ENCODE measurements around the gene CACNA1A.
"Not testable (repeated sequence)": the region's sequence is repeated elsewhere in the genome, so short reads cannot be mapped to it uniquely, and the experiment has no call there.

The CACNA1A gene

DNA sequence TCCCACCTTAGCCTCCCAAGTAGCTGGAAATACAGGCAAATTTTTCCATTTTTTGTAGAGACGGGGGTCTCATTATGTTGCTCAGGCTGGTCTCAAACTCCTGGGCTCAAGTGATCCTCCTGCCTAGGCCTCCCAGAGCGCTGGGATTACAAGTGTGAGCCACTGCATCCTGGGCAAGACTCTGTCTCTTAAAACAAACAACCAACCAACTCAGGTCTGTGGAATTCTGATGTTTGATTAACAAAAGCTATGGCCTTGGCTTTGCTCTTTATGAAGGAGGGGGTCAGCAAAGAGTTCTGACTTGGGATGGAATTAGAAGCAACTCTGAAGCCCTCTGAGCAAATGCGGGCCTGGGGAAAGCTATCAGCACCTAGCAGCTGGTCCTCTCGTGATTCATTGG is 238.4 kb downstream of the CACNA1A start:
- no peak for DNase-seq

GRCh38 chr19:13267131-13267530 is 239.1 kb downstream of the CACNA1A start:
- no peak for DNase-seq

DNA sequence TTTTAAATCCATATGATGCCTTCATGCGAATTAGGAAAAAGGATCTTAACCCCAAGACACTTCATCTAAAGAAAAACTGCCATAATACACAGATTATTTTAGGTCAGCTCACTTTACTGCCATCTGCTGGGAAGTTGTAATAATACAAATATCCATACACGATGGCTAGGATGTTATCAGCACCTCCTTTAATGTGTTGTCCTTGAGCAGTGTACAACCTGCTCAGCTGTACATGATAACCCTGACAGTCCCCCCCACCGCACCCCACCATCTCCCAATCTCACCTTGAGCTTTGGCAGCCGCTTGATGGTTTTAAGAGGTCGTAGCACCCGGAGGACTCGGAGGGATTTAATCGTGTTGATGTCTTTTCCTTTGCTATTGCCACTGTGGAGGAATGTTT is 243.8 kb downstream of the CACNA1A start:
- no peak for DNase-seq

DNA sequence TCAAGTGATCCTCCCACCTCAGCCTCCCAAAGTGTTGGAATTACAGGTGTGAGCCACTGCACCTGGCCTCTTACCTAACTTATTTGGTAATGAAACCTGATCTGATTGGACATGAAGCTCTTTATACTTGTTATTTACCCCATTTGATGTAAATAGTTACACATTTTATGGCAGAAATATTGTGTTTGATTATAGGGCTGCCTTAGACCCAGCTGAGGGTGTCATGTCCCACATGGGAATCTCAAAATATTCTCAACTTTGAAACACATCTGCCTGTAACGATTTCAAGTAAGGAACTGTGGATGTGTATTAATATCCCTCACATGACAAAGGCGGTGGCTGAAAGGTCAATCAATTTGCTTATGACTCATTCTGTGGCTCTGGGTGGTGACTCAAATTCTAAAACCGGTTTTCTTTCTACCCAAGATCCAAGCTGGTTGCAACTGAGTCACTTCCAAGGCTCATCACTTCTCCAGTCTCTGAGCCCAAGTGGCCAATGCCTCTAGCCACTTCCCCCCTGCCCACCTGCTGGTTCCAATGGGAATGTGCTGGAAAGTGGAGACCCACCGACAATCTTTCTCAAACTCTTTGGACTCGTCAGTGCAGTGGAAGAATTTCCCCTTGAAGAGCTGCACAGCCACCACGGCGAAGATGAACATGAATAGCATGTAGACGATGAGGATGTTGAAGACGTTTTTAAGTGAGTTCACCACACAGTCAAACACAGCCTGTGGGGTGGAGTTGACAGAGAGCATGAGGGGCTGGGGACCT is 245.2 kb downstream of the CACNA1A start:
- DNase-seq: no peak

- no peak for DNase-seq
These were observed 249.4 kb downstream of the CACNA1A start for GRCh38 chr19:13256918-13257317.

DNA sequence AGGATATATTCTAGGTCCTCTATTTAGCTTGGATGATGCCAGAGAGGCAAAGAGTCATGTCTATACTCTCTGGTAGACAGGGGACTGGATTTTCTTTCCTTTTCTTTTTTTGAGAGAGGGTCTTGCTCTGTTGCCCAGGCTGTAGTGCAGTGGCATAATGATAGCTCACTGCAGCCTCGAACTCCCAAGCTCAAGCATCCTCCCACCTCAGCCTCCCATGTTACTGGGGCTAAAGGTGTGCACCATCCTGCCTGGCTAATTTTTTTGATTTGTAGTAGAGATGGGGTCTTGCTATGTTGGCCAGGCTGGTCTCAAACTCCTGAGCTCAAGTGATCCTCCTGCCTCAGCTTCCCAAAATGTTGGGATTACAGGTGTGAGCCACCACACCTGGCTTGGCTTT is 249.9 kb downstream of the CACNA1A start:
- not testable (repeated sequence) for DNase-seq

DNA sequence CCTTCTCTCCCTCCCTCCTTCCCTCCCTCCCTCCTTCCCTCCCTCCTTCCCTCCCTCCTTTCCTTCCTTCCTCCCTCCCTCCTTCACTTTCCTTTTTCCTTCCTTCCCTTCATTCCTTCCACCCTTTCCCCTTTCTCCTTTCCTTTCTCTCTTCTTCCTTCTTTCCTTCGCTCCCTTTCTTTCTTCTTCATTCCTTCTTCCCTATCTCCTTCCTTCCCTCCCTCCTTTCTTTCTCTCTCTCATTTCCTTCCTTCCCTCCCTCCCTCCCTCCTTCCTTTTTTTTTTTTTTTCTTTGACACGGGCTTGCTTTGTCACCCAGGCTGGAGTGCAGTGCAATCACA is 250.6 kb downstream of the CACNA1A start:
- no peak for DNase-seq

DNA sequence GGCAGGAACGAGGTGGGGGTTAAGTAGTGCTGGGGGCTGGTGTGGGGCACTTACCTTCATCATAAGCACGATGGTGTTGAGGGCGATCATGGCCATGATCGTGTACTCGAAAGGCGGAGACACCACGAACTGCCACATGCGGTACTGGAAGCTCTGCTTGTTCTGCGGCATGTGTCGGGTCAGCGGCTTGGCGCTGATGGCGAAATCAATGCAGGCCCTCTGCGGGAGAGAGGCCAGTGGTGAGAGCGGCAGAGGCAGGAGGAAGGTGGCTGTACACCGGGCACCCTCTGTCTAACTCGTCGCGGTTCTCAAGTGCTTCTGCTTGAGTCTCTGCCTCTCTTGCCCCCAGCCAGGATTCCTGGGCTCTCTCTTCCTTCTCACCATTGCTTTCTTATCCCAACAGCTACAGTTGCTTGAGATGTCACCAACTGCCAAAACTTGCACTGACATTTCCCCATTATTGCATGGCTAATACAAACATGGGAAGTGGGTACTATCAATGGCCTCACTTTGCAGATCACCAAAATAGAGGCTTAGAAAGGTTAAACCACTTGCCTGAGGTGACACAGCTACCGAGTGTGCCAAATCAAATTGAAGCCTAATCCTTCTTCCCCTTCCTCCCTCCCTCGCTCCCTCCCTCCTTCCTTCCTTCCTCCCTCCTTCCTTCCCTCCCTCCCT is 251.1 kb downstream of the CACNA1A start:
- no peak for DNase-seq

DNA sequence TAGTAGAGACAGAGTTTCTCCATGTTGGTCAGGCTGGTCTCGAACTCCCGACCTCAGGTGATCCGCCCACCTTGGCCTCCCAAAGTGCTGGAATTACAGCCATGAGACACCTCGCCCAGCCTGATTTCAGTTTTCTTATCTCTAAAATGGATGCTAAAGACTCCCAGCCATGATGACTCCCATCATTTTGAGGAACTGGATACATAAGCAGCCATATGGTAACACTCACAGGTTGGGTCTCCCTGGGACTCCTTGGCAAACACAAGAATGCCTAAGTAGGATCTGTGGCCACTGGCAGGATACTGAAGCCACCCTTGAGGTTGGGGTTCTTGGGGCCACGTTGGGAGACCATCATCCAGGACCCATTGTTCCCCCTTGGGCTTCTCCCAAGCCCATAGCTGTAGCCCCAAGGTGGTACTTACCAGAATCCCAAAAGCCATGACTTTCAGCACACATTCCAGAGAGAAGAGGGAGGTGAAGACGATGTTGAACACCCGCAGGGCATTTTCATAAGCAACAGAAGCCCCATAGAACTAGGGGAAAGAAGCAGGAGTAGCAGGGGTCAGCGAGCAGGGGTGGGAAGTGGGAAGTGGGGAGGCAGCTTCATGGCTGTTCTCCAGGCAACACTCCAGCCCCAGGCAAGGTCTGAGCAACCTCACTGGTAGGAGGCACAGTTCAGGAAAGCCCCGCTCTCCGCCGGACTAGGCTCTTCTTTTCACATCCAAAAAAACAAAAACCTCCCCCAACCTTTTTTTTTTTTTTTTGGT is 253.5 kb downstream of the CACNA1A start:
- no peak for DNase-seq

DNA sequence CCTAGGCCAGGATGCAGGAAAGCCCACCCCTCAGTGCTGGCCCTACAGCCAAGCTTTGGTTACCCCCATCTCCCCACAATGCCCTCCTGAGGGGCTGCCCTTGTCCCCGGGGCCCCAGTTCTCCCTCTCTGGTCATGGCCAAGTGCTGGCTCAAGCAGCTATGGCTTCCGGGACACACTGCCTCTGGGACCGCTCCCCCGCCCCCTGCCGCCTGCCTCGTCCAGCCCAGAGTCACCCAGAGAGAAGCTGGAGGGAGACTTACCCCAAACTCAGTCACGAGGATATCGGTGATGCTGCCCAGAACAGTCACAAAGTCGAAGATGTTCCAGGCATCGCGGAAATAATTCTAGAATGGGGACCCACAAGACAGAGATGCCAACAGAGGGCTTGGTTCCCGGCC is 261.4 kb downstream of the CACNA1A start:
- DNase-seq: no peak

DNA sequence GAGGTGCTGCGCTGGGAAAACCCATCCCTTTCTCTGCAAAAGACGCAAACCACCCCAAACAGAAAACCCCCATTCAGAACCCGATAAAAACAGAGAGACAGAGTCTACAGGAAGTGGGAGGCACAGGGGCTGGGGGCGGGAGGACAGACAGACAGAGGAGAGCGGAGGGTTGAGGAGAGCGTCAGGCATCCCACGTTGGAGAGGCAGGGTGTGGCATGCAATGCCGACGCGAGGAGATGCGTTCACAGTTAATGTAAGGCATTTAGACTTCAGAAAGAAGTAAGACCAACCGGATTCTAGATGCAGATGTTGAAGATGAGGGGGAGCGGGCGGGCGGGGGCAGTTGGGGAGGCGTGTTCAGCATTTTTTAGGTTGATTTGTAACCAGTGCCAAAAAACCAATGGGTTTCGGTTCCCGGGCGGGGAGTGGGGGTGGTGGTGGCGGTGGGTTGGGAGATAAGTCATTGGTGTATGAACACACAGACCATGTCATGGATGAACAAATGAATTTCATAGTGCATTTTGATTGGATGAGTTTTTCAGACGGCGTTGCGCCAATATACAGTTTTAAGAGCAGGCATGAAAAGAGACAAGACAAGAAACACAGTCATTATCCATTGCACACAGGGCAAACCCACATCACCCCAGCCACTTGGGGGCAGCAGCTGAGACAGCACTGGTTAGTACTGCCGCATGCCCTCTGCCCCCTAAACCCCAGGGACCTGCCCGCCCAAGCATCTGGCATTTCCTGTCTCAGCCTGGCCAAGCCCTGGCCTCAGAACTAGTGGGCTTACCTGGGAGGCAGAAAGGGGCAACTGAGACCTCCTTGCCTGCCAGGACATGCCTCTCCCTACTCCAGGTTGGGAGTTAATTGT is 264.8 kb downstream of the CACNA1A start:
- DNase-seq: no peak

DNA sequence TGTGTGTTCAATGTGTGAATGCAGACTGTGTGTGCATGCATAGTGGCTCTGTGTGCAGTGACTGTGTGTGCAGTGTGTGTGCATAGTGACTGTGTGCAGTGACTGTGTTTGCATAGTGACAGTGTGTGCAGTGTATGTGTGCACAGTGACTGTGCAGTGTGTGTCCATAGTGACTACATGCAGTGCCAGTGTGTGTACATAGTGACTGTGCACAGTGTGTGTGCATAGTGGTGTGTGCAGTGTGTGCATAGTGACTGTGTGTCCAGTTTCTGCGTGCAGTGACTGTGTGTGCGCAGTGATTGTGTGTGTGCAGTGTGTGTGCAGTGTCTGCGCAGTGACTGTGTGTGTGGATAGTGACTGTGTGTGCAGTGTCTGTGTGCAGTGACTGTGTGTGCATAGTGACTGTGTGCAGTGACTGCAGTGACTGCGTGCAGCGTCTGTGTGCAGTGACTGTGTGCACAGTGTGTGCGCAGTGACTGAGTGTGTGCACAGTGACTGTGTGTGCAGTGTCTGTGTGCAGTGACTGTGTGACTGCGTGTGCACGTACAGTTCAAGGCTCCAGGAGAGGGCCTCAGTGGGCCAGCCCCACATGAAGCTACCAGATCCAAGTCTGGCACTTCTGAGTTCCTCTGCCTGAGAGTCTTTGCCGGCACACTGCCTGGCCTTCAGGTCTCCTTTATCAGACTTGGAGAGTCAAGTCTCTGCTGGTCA is 265.8 kb downstream of the CACNA1A start:
- DNase-seq: no peak

GRCh38 chr19:13238891-13239534 is 267.3 kb downstream of the CACNA1A start:
- no peak for DNase-seq

- DNase-seq: no peak
These were observed 271.8 kb downstream of the CACNA1A start for GRCh38 chr19:13234518-13234917.

DNA sequence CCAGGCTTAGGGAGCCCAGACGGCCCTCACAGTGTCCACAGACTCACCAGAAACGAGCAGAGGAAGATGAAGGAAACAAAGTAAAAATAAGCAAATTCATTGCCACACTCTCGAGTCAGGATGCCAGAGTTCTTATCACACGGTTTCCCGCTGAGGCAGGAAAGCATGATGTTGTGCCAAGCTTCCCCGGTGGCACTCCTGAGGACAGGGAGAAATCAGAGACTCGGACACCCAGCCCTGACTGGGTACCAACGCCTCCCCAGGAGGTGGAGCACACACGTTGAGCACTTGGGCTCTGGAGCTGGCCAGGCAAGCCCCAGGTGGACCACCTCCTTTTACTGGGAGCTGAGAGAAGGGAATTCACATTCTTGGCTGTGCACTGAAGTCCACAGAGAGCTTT is 274.6 kb downstream of the CACNA1A start:
- DNase-seq: no peak

- DNase-seq: no peak
These were observed 277.0 kb downstream of the CACNA1A start for GRCh38 chr19:13229246-13229645.

GRCh38 chr19:13228561-13228960 is 277.7 kb downstream of the CACNA1A start:
- no peak for DNase-seq

- no peak for DNase-seq
These were observed 279.3 kb downstream of the CACNA1A start for GRCh38 chr19:13226983-13227382.

DNA sequence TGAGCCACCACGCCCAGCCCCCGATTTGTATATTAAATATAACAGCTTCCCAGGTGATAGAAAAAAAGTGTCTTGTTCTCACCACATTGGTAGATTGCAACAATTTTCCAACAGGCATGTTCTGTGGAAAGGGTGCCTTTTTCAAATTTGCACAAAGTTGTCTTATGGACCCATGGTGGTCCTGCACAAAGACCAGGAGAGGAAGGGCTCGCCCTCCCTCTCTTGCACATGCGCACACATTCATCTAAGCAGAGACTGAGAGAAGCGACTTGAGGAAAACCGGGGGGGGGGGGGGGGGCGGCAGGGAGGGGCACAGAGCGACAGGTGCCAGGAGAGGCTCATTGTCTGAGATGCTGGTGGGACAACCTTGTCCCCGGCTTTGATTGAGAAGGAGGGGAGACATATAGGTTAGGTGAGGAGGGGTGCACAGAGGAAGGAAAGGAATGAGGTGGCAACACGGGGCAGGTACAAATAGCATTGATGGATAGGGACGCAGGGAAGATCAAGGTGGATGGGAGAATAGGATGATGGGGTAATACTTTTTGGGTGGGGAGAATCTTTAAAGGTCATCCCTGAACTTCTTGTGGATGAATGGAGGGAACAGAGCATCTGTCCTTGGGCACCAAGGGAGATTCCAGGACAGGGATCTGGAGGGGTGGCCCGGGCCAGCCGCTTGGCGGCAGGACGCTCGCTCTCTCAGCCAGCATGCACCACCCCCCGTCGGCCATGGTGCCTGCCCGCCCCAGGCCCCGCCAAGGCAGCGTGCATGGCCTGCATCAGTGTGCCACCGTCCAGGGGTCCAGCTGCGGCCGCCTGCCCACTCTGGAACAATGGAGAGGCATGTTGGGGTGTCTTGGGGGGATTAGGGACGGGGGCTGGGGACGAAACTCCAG is 280.1 kb downstream of the CACNA1A start:
- DNase-seq: no peak

DNA sequence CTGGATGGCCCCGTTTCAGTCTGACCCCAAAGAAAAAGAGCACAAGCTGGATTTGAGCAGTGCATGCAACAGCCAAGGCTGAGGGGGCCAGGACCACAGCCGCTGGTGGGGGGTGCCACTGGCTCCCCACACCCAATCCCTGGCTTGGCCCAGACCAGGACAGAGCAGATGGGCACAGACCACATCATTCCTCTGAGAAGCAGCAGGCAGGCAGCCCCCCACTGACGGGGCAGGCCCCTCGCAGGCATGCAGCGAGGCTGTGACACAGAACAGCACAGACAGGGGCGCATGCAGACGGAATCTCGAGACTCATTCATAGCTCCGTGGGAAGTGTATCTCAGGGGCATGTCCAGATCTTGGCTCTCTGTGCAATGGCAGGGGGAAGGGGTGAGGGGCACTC is 281.2 kb downstream of the CACNA1A start:
- DNase-seq: no peak

DNA sequence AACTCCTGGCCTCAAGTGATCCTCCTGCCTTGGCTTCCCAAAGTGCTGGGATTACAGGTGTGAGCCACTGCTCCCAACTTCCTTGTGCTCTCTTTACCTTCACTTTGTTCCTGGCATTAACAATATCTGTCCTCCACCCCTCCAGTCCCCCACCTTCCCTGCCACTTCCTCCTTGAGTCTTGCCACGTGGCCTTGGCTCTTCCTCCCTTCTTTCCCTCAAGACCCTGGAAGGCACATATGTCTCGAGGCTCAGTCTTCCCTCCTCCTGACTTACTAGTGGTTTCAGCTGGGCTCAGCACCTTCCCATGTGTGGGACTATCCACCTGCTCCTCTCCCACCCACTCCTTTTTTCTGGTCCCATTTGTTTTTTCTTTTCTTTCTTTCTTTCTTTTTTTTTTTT is 285.4 kb downstream of the CACNA1A start:
- DNase-seq: no peak

Measured in NCI-H1436 treated with DMSO at 0.1 percent for 48 hours (cell line).